ENCODE measurements around the gene SAP130.

DNA sequence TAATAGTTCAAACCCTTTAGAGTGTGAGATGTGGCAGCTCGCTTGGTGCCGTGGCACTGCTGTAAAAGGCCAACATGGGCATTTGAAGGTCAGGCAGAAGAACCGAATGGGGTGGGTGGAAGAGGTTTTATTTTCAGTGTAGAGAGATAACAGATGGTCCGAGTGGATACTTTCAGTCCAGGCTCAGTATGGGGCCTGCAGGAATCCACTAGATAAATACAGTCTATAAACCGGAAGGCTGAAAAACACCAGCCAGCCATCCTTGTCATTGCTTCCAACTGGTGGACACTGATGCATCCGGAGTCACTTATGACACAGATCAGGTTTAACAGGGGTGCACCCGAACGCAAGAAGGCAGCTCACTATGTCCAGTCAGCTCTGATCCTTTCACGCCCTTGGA, 86.4 kb downstream of the SAP130 start:
- TF ChIP-seq, protein P1, sequence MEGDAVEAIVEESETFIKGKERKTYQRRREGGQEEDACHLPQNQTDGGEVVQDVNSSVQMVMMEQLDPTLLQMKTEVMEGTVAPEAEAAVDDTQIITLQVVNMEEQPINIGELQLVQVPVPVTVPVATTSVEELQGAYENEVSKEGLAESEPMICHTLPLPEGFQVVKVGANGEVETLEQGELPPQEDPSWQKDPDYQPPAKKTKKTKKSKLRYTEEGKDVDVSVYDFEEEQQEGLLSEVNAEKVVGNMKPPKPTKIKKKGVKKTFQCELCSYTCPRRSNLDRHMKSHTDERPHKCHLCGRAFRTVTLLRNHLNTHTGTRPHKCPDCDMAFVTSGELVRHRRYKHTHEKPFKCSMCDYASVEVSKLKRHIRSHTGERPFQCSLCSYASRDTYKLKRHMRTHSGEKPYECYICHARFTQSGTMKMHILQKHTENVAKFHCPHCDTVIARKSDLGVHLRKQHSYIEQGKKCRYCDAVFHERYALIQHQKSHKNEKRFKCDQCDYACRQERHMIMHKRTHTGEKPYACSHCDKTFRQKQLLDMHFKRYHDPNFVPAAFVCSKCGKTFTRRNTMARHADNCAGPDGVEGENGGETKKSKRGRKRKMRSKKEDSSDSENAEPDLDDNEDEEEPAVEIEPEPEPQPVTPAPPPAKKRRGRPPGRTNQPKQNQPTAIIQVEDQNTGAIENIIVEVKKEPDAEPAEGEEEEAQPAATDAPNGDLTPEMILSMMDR (IDR thresholded peaks at IDR 0.05): no peak
- no peak for TF ChIP-seq EP300 (IDR thresholded peaks at IDR 0.05)
- no peak for TF ChIP-seq POLR2A (IDR thresholded peaks at IDR 0.05)
